ENCODE results near the gene EPB41L2.
"Not testable (repeated sequence)": the region's sequence is repeated elsewhere in the genome, so short reads cannot be mapped to it uniquely, and the experiment has no call there.

GRCh38 chr6:130942752-130943151 lies 120.3 kb downstream of the EPB41L2 start:
- TF ChIP-seq POLR2A, CTCF, EP300 (IDR thresholded peaks at IDR 0.05): not testable (repeated sequence)
